ENCODE data around the gene JADE3.

GRCh38 chrX:46922611-46923010 lies 10.4 kb downstream of the JADE3 start:
- no peak for TF ChIP-seq POLR2A (IDR thresholded peaks at IDR 0.05; ENCODE audit: low read length)
- no peak for TF ChIP-seq GATA1 (IDR thresholded peaks at IDR 0.05; ENCODE audit: low read depth, low read length)

Measured in erythroblast (primary cell).